HEK293 (cell line): ENCODE measurements around the gene SLC25A18.

ENCODE experiments used
- CTCF ChIP-seq: fragments of 450-650 bp; formaldehyde crosslinking; IDR thresholded peaks from 2 replicates; pipeline ENCODE4 v1.5.1; 2016; ENCODE audit warnings: missing biosample characterization, missing genetic modification characterization
- YY1 ChIP-seq: fragments of 450-650 bp; formaldehyde crosslinking; IDR thresholded peaks from 2 replicates; pipeline ENCODE4 v1.5.1; 2018; ENCODE audit warnings: missing biosample characterization, missing genetic modification characterization
- ZNF175 ChIP-seq: fragments of 450-650 bp; formaldehyde crosslinking; IDR thresholded peaks from 2 replicates; pipeline ENCODE4 v1.5.1; 2016; ENCODE audit warnings: missing biosample characterization, missing genetic modification characterization
- ZNF391 ChIP-seq: fragments of 450-650 bp; formaldehyde crosslinking; IDR thresholded peaks from 2 replicates; pipeline ENCODE4 v1.5.1; 2016; ENCODE audit warnings: low read depth, missing biosample characterization, missing genetic modification characterization, borderline replicate concordance

DNA sequence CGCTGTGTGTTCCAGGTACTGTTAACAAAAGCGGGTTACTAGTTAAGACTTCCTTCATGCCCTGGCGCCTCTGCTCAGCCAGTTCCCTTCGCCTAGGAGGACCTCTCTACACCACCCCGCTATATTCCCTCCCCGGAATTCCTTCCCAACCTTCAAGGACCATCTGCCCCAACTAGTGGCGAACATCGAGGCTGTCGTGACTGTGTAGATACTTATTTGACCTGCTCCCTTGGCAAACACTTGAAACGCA is 74.8 kb downstream of the SLC25A18 start:
- TF ChIP-seq ZNF391 (tag by site-specific recombination) (no peak), CTCF (tag by site-specific recombination) (peak; percentile 6; the same call in 1 of the 2 replicates), YY1 (tag by site-specific recombination) (no peak), ZNF175 (tag by site-specific recombination) (no peak)
